Osteoblast (primary cell): ENCODE results near the gene FBXW4. TPM values are rescaled to one million over a fixed set of nuclear protein-coding genes. Genes with fewer than 3 reads are reported as not detected.

Experiments used
- DNase-seq: peaks from one replicate; pipeline ENCODE4 v3.0.0; 2011; ENCODE audit warnings: low spot score, mixed read lengths; ENCODE audit not compliant: insufficient read length; ENCODE audit errors: missing footprints
- H2AFZ ChIP-seq: 2 replicates; pipeline ENCODE4 v1.6.0; 2011; ENCODE audit warnings: mild to moderate bottlenecking, low read length
- H3K27ac ChIP-seq: 2 replicates; pipeline ENCODE4 v1.5.1; 2011; ENCODE audit warnings: mild to moderate bottlenecking, low read depth, low read length, moderate library complexity
- H3K27me3 ChIP-seq: 2 replicates; pipeline ENCODE4 v1.6.0; 2012; ENCODE audit warnings: mild to moderate bottlenecking, control low read depth, inconsistent platforms, low read length, moderate library complexity; ENCODE audit not compliant: insufficient read depth
- H3K36me3 ChIP-seq: 2 replicates; pipeline ENCODE4 v1.5.1; 2011; ENCODE audit warnings: mild to moderate bottlenecking, low read length, control low read depth, moderate library complexity; ENCODE audit not compliant: insufficient read depth
- H3K4me1 ChIP-seq: 2 replicates; pipeline ENCODE4 v1.5.1; 2011; ENCODE audit warnings: mild to moderate bottlenecking, low read length, control low read depth, moderate library complexity; ENCODE audit not compliant: insufficient read depth
- H3K4me2 ChIP-seq: 2 replicates; pipeline ENCODE4 v1.6.0; 2011; ENCODE audit warnings: mild to moderate bottlenecking, low read length; ENCODE audit not compliant: insufficient read depth
- H3K4me3 ChIP-seq: fragments of 200-600 bp; sonication (generic); 3 replicates; pipeline ENCODE4 v1.5.1; 2012; ENCODE audit warnings: mild to moderate bottlenecking, low read length, inconsistent platforms; ENCODE audit not compliant: insufficient read depth
- H3K79me2 ChIP-seq: 2 replicates; pipeline ENCODE4 v1.6.0; 2012; ENCODE audit warnings: mild to moderate bottlenecking, low read length, control low read depth, inconsistent platforms; ENCODE audit not compliant: insufficient read depth
- H3K9me3 ChIP-seq: 2 replicates; pipeline ENCODE4 v1.5.1; 2011; ENCODE audit warnings: low read depth, low read length, control low read depth
- H4K20me1 ChIP-seq: 2 replicates; pipeline ENCODE4 v1.6.0; 2012; ENCODE audit warnings: mild to moderate bottlenecking, low read length, control low read depth; ENCODE audit not compliant: insufficient read depth
- total RNA-seq: library from RNA; depleted of rRNA; stranded (reverse); fragments of >200 nt; gene quantifications from 2 replicates; pipeline ENCODE4 v1.2.3, GENCODE V29; 2012
- TF ChIP-seq, protein P1 (sequence below): IDR thresholded peaks from 2 replicates; pipeline ENCODE4 v1.5.1; 2011; ENCODE audit warnings: mild to moderate bottlenecking, low read depth, low read length, moderate library complexity; ENCODE audit errors: extremely low read depth

The FBXW4 gene
- total RNA-seq, 1 donor, result 40.2 TPM

DNA sequence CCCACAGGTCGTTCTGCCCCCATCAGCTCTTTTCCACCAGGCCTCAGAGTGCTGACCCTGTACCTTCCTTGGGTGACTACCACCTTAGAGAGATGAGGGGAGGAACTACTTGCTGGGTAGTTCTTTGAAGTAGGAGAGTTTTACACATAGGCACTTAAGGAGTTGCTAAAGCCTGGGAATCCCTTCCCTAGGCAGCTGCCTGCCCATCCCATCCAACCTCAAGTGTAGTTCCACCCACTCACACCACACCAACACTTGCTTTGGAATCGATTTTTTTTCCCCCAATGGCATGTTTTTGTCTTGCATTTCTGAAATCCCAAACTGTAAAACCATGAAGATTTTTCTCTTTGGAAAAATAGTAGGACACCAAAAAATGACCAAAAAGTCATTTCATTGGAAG is 47.7 kb downstream of the FBXW4 start:
- Histone ChIP-seq H3K4me2 (no peak overlapping the region), H4K20me1 (peaks cover 19% of the 10 kb centered on the region), H3K4me1 (no peaks in the 10 kb centered on the region), H3K9me3 (no peaks in the 10 kb centered on the region), H3K27ac (no peak overlapping the region), H3K27me3 (no peaks in the 10 kb centered on the region), H3K36me3 (peaks cover 8% of the 10 kb centered on the region), H3K79me2 (peaks cover 2% of the 10 kb centered on the region), H2AFZ (no peak overlapping the region), H3K4me3 (no peak overlapping the region)
- DNase-seq, result no peak
- TF ChIP-seq, protein P1, sequence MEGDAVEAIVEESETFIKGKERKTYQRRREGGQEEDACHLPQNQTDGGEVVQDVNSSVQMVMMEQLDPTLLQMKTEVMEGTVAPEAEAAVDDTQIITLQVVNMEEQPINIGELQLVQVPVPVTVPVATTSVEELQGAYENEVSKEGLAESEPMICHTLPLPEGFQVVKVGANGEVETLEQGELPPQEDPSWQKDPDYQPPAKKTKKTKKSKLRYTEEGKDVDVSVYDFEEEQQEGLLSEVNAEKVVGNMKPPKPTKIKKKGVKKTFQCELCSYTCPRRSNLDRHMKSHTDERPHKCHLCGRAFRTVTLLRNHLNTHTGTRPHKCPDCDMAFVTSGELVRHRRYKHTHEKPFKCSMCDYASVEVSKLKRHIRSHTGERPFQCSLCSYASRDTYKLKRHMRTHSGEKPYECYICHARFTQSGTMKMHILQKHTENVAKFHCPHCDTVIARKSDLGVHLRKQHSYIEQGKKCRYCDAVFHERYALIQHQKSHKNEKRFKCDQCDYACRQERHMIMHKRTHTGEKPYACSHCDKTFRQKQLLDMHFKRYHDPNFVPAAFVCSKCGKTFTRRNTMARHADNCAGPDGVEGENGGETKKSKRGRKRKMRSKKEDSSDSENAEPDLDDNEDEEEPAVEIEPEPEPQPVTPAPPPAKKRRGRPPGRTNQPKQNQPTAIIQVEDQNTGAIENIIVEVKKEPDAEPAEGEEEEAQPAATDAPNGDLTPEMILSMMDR, result no peak

DNA sequence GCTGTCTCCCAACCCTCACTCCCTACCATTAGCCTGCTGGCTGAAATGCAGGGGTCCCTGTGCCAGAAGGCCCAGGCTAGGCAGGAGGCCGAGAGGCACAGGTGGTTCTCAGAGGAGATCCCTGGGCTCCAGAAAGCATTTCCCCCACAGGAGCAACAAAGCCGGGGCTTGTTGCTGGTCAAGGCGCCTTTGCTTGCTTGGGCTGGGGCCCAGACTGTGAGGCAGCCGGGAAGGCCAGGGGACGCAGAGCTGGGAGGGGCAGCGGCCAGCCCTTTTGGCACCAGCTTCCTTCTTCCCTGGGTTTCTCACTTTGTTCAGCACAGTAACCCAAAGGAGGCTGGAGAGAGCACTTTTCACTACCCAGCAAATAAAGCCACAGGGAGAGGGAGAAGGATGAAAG is 48.6 kb downstream of the FBXW4 start:
- DNase-seq, result no peak
- Histone ChIP-seq H3K4me3 (no peak overlapping the region), H4K20me1 (peaks cover 17% of the 10 kb centered on the region), H3K79me2 (peaks cover 2% of the 10 kb centered on the region), H3K36me3 (peaks cover 8% of the 10 kb centered on the region), H3K4me1 (no peaks in the 10 kb centered on the region), H3K4me2 (no peak overlapping the region), H3K27ac (no peak overlapping the region), H3K9me3 (no peaks in the 10 kb centered on the region), H2AFZ (no peak overlapping the region), H3K27me3 (no peaks in the 10 kb centered on the region)
- TF ChIP-seq, protein P1, result no peak

DNA sequence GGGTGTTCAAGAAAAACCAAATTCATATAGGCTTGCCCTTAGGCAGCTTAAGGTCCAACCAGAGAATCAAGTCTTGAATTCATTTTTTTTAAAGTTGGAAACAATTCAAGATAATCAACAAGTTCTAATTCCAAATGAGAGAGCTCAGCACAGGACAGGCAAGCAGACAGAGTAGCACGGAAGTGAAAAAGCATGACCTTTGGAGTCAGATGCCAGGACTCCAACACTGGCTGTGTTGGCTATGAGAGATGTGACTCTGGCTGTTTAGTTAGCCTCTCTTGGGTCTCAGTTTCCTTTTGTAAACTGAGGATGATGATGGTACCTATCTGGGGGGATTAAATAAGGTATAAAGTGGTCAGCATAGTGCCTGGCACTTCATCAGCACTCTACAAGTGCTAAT is 49.3 kb downstream of the FBXW4 start:
- DNase-seq, result no peak
- H2AFZ ChIP-seq, result no peak overlapping the region
- no peaks in the 10 kb centered on the region for H3K9me3 ChIP-seq
- no peak overlapping the region for H3K4me2 ChIP-seq
- H3K79me2 ChIP-seq, result peaks cover 2% of the 10 kb centered on the region
- H3K27ac ChIP-seq, result no peak overlapping the region
- H3K36me3 ChIP-seq, result peaks cover 5% of the 10 kb centered on the region
- TF ChIP-seq, protein P1, result no peak
- no peaks in the 10 kb centered on the region for H3K27me3 ChIP-seq
- H3K4me3 ChIP-seq, result no peak overlapping the region
- peaks cover 17% of the 10 kb centered on the region for H4K20me1 ChIP-seq
- no peaks in the 10 kb centered on the region for H3K4me1 ChIP-seq

DNA sequence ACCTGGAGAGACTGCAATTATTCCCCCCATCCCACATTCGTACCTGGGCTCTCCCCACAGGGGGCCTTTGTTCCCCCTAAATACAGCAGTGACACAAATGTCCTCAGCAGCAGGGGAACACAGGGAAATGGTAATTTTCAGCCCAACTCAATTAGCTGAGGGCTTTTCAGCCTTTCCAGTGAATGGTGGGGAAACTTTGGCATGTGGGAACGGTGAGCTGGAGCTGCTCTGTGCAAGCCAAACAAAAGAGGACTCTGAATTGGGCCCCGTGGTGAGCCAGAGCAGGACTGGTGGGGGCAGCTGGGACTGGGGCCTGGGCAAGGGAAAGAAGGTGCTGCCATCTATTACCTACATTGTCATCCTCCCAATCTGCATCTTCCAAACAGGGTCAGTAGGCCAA is 51.0 kb downstream of the FBXW4 start:
- H3K27ac ChIP-seq, result no peak overlapping the region
- H3K27me3 ChIP-seq, result no peaks in the 10 kb centered on the region
- peaks cover 5% of the 10 kb centered on the region for H3K36me3 ChIP-seq
- H3K4me3 ChIP-seq, result no peak overlapping the region
- TF ChIP-seq, protein P1, result no peak
- H3K79me2 ChIP-seq, result peaks cover 2% of the 10 kb centered on the region
- no peak overlapping the region for H3K4me2 ChIP-seq
- H3K9me3 ChIP-seq, result no peaks in the 10 kb centered on the region
- peaks cover 23% of the 10 kb centered on the region for H4K20me1 ChIP-seq
- H2AFZ ChIP-seq, result no peak overlapping the region
- no peaks in the 10 kb centered on the region for H3K4me1 ChIP-seq
- no peak for DNase-seq
